ENCODE results near the gene MED29. TPM values are rescaled to one million over a fixed set of nuclear protein-coding genes. Genes with fewer than 3 reads are reported as not detected.
A peak's percentile ranks its signal among the peaks of the same experiment; 100 is the strongest.

MED29 gene
- total RNA-seq, 2 experiments from 2014 or later: 45.0 to 46.1 TPM

GRCh38 chr19:39369200-39369599 lies 22.0 kb upstream of the MED29 start:
- no peaks in the 10 kb centered on the region for H3K9me3 ChIP-seq (ENCODE audit: control insufficient read depth in 1 of 2, insufficient read depth in 1 of 2, low read length in 2 of 2)
- no peak overlapping the region for H3K4me3 Mint-ChIP-seq
- CTCF ChIA-PET: no interaction called here
- ATAC-seq (ENCODE audit: poor library complexity) (no peak), DNase-seq (no peak)
- TF ChIP-seq CTCF (IDR thresholded peaks at IDR 0.05): no peak
- no peaks in the 10 kb centered on the region for H3K4me1 Mint-ChIP-seq (ENCODE audit: low read depth)
- H3K27me3 ChIP-seq (ENCODE audit: control insufficient read depth in 1 of 2, insufficient read depth in 2 of 2, low read length in 2 of 2): no peaks in the 10 kb centered on the region
- no peak overlapping the region for H3K27ac Mint-ChIP-seq
- H3K9me3 Mint-ChIP-seq: no peaks in the 10 kb centered on the region
- no peaks in the 10 kb centered on the region for H3K27me3 Mint-ChIP-seq
- POLR2A ChIA-PET: no interaction called here
- H3K36me3 Mint-ChIP-seq (ENCODE audit: low read depth): peaks cover 72% of the 10 kb centered on the region
- no peaks in the 10 kb centered on the region for H3K4me1 ChIP-seq (ENCODE audit: insufficient read depth, low read length)
- H3K36me3 ChIP-seq (ENCODE audit: insufficient read depth, low read length): peaks cover 56% of the 10 kb centered on the region
- H3K27ac ChIP-seq (ENCODE audit: low read depth in 1 of 2, low read length in 2 of 2): no peak overlapping the region
- no peak overlapping the region for H3K4me3 ChIP-seq (ENCODE audit: low read length)
- intact Hi-C loops (cut with DNase I, micrococcal nuclease): no loop called here

- CTCF ChIA-PET: no interaction called here
- Mint-ChIP-seq H3K27ac (peak overlapping the region; percentile 24), H3K9me3 (no peaks in the 10 kb centered on the region), H3K4me3 (no peak overlapping the region), H3K36me3 (ENCODE audit: low read depth) (peaks cover 68% of the 10 kb centered on the region), H3K27me3 (no peaks in the 10 kb centered on the region), H3K4me1 (ENCODE audit: low read depth) (no peaks in the 10 kb centered on the region)
- Histone ChIP-seq H3K27me3 (ENCODE audit: control insufficient read depth in 1 of 2, insufficient read depth in 2 of 2, low read length in 2 of 2) (no peaks in the 10 kb centered on the region), H3K4me1 (ENCODE audit: insufficient read depth, low read length) (no peaks in the 10 kb centered on the region), H3K9me3 (ENCODE audit: control insufficient read depth in 1 of 2, insufficient read depth in 1 of 2, low read length in 2 of 2) (no peaks in the 10 kb centered on the region), H3K27ac (ENCODE audit: low read depth in 1 of 2, low read length in 2 of 2) (no peak overlapping the region), H3K36me3 (ENCODE audit: insufficient read depth, low read length) (peaks cover 60% of the 10 kb centered on the region), H3K4me3 (ENCODE audit: low read length) (no peak overlapping the region)
- DNase-seq (no peak), ATAC-seq (ENCODE audit: poor library complexity) (no peak)
- no peak for TF ChIP-seq CTCF (IDR thresholded peaks at IDR 0.05)
- intact Hi-C loops (cut with DNase I, micrococcal nuclease): no loop called here
- POLR2A ChIA-PET: no interaction called here
Observed at GRCh38 chr19:39370735-39371134, 20.4 kb upstream of the MED29 start.

- H3K27ac ChIP-seq (ENCODE audit: low read depth in 1 of 2, low read length in 2 of 2): no peak overlapping the region
- DNase-seq (no peak), ATAC-seq (ENCODE audit: poor library complexity) (no peak)
- no peak for TF ChIP-seq CTCF (IDR thresholded peaks at IDR 0.05)
- H3K4me1 Mint-ChIP-seq (ENCODE audit: low read depth): no peaks in the 10 kb centered on the region
- CTCF ChIA-PET: no interaction called here
- no peaks in the 10 kb centered on the region for H3K27me3 Mint-ChIP-seq
- H3K36me3 ChIP-seq (ENCODE audit: insufficient read depth, low read length): peaks cover 75% of the 10 kb centered on the region
- no peaks in the 10 kb centered on the region for H3K4me1 ChIP-seq (ENCODE audit: insufficient read depth, low read length)
- peaks cover 77% of the 10 kb centered on the region for H3K36me3 Mint-ChIP-seq (ENCODE audit: low read depth)
- no peaks in the 10 kb centered on the region for H3K9me3 Mint-ChIP-seq
- POLR2A ChIA-PET: no interaction called here
- no peak overlapping the region for H3K4me3 Mint-ChIP-seq
- no peaks in the 10 kb centered on the region for H3K9me3 ChIP-seq (ENCODE audit: control insufficient read depth in 1 of 2, insufficient read depth in 1 of 2, low read length in 2 of 2)
- H3K27ac Mint-ChIP-seq: no peak overlapping the region
- no peaks in the 10 kb centered on the region for H3K27me3 ChIP-seq (ENCODE audit: control insufficient read depth in 1 of 2, insufficient read depth in 2 of 2, low read length in 2 of 2)
- intact Hi-C loops (cut with DNase I, micrococcal nuclease): no loop called here
- no peak overlapping the region for H3K4me3 ChIP-seq (ENCODE audit: low read length)
Observed at GRCh38 chr19:39372047-39372802, 19.0 kb upstream of the MED29 start.

Data from CD4-positive, alpha-beta T cell (primary cell).